Left hindlimb (tissue), 1 donor: ENCODE measurements around the gene CELF5.
"Not testable (repeated sequence)": the region's sequence is repeated elsewhere in the genome, so short reads cannot be mapped to it uniquely, and the experiment has no call there.

ENCODE experiments used
- DNase-seq: peaks from one replicate; pipeline ENCODE4 v3.0.0-alpha.2; 2018

CELF5 gene

GRCh38 chr19:3190921-3191805 lies 33.3 kb upstream of the CELF5 start:
- no peak for DNase-seq

GRCh38 chr19:3191806-3192104 lies 32.7 kb upstream of the CELF5 start:
- DNase-seq, result not testable (repeated sequence)

- DNase-seq, result no peak
These were observed 32.2 kb upstream of the CELF5 start for GRCh38 chr19:3192228-3192635.

GRCh38 chr19:3192684-3193083 lies 31.8 kb upstream of the CELF5 start:
- DNase-seq, result no peak

GRCh38 chr19:3193256-3194105 lies 31.0 kb upstream of the CELF5 start:
- no peak for DNase-seq

- no peak for DNase-seq
These were observed 30.1 kb upstream of the CELF5 start for GRCh38 chr19:3194106-3195087.

DNA sequence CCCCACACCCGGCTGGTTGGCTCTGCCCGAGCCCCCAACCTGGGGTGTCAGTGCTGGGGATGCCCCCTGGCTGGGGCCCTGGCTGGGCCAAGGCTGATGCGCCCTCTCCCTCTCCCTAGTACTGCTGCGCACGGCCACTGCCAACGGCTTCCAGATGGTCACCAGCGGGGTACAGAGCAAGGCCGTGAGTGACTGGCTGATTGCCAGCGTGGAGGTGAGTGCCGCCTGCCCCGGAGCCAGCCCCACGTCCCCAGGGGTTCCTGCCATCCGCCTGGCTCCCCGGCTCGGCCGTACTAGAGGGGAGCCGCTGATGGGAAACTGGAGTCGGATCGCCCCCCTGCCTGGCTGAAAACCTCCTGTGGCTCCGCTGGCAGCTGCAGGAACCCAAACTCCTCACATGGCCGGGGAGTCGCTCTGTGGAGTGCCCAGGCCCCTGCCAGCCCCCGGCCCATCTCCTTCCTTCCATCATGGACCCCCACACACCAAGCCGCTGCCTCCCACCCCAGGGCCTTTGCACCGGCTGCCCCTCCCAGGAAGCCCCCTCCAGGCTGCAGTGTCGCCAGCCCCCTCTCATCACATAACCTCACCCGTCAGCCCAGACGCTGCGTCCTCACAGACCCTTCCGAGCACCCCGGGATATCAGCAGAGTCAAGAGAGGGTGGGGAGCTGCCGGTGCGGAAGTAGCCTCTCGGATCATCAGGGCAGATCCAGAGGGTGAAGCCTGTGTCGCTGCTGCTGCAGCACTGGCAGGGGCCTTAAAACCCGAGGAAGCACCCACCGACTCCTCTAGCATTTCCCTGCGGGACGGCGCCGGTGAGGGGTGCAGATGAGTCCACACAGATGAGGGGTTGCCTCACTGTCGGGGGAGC lies 28.2 kb upstream of the CELF5 start:
- DNase-seq, result no peak

DNA sequence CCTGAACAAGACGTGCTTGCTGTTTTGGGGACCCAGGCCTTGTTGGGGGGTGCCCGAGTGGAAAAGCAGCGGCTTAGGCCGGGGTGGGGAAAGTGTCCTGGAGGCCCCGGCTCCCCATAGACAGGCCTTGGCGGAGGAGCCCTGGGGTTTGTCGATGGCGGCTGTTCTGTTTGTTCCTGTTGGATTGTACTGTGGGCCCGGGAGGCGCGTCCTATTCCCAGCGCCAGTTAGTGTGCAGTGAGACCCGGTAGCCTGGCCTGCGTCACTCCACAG lies 27.6 kb upstream of the CELF5 start:
- no peak for DNase-seq

- DNase-seq, result no peak
These were observed 25.4 kb upstream of the CELF5 start for GRCh38 chr19:3198901-3199700.

GRCh38 chr19:3201072-3201700 lies 23.3 kb upstream of the CELF5 start:
- no peak for DNase-seq

DNA sequence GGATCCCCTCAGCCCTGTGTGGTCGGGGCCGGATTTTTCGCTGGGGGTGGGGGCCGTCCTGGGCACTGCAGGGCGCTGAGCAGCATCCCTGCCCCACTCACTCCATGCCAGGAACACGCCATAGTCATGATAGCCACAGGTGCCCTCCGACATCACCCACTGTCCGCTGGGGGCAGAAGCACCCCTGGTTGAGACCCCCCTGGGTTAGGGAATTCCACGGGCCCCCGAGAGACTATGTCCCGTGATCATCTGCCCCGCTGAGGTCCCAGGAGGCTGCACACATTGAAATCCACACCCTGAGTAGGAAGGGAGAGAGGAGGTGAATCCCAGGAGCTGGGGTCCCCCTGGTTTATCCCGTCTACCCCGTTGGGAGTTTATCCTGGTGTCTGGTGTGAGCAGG lies 22.6 kb upstream of the CELF5 start:
- DNase-seq, result no peak

- no peak for DNase-seq
These were observed 22.1 kb upstream of the CELF5 start for GRCh38 chr19:3202346-3202745.

GRCh38 chr19:3202895-3203294 lies 21.6 kb upstream of the CELF5 start:
- not testable (repeated sequence) for DNase-seq

DNA sequence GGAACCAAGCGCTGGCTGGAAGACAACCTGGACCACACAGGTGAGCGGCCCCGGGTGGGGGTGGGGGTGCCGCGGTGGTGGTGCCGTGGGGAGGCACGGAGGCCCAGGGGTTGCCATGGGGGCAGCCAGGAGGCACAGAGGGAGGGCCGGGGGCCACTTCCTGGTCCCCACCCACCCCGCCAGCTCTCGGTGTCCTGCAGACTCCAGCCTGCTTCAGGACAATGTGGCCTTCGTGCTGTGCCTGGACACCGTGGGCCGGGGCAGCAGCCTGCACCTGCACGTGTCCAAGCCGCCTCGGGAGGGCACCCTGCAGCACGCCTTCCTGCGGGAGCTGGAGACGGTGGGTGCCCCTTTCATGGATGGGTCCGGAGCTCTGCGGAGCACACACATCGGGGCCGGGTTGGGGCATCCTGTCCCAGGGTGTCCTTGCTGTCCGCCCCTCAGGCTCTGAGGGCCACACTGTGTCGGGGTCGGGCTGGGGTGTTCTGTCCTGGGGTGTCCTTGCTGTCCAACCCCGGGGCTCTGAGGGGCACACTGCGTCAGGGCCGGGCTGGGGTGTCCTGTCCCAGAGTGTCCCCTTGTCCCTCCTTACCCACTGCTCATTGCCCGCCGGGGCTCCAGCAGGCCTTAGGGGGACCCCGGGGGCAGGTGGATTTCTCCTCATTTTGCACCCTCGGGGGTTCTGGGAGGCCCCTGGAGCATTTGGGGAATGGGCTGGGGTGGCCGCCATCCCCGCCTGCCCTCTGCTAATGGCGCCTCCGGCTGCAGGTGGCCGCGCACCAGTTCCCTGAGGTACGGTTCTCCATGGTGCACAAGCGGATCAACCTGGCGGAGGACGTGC lies 20.4 kb upstream of the CELF5 start:
- DNase-seq, result no peak

DNA sequence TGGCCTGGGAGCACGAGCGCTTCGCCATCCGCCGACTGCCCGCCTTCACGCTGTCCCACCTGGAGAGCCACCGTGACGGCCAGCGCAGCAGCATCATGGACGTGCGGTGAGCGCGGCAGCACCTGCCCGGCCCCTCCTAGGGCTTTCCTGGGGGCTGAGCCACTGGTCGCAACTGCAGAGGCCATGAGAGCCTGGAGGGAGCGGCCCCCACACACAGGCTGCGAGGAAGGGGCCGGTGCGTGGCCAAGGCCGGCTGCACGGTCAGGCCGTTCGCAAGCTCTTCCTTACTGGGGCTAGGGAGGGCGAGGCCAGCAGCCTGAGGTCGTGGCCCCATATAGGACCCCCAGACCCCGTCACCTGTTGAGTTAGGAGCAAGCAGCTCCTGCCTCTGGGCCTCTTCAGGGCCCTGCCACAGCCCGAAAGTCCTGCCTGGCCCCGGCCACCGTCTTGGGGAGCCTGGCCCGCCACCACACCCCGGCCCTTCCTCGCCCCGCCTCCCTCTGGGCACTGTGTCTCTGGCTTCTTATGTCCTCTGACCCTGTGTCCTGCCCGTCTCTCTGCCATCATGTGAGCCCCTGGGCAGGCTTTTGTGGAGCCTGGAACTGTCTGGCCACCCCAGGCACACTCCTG lies 19.7 kb upstream of the CELF5 start:
- DNase-seq, result no peak

GRCh38 chr19:3206216-3206953 lies 18.1 kb upstream of the CELF5 start:
- no peak for DNase-seq

GRCh38 chr19:3207461-3208242 lies 16.8 kb upstream of the CELF5 start:
- no peak for DNase-seq
